ENCODE measurements around the gene MTCH2. TPM values are rescaled to one million over a fixed set of nuclear protein-coding genes. Genes with fewer than 3 reads are reported as not detected.

The MTCH2 gene
- polyA plus RNA-seq, 1 experiment: 104 TPM

DNA sequence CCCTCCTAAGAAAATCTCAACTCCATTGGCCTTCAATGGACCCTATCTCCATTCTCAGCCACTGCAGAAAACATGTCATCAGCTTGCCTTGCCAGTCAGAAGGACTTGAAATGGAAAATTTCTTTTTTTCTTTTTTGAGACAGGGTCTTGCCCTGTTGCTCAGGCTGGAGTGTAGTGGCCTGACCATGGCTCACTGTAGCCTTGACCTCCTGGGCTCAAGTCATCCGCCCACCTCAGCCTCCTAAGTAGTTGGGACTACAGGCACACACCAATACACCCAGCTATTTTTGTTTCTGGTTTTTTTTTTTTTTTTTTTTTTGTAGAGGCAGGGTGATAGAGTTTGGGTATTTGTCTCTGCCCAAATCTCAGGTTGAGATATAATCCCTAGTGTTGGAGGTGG is 43.8 kb upstream of the MTCH2 start:
- no peak overlapping the region for H3K4me3 ChIP-seq (ENCODE audit: low read depth, low read length)
- DNase-seq (ENCODE audit: low read depth): no peak
- no peaks in the 10 kb centered on the region for H3K36me3 ChIP-seq (ENCODE audit: control insufficient read depth, insufficient read depth, low read length)
- ChIA-PET CTCF (no interaction called here), POLR2A (no interaction called here)
- TF ChIP-seq, protein P1, sequence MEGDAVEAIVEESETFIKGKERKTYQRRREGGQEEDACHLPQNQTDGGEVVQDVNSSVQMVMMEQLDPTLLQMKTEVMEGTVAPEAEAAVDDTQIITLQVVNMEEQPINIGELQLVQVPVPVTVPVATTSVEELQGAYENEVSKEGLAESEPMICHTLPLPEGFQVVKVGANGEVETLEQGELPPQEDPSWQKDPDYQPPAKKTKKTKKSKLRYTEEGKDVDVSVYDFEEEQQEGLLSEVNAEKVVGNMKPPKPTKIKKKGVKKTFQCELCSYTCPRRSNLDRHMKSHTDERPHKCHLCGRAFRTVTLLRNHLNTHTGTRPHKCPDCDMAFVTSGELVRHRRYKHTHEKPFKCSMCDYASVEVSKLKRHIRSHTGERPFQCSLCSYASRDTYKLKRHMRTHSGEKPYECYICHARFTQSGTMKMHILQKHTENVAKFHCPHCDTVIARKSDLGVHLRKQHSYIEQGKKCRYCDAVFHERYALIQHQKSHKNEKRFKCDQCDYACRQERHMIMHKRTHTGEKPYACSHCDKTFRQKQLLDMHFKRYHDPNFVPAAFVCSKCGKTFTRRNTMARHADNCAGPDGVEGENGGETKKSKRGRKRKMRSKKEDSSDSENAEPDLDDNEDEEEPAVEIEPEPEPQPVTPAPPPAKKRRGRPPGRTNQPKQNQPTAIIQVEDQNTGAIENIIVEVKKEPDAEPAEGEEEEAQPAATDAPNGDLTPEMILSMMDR (IDR thresholded peaks at IDR 0.05; ENCODE audit: insufficient read depth, low read depth, low read length): no peak
- H3K27me3 ChIP-seq (ENCODE audit: control insufficient read depth, insufficient read depth, low read length): no peaks in the 10 kb centered on the region; the same call in none of the 2 replicates

DNA sequence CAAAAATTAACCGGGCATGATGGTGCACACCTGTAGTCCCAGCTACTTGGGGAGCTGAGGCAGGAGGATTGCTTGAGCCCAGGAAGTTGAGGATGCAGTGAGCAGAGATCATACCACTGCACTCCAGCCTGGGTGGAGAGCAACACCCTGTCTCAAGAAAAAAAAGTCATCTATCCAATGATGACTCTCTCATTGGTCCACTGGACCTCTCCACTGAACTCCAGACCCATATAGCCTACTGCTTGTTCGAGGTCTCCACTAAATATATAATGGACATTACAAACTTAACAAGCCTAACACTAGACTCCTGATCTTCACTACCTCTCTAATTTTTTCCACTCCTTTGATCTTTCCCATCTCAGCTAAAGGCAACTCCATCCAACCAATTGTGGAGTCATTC is 33.5 kb upstream of the MTCH2 start:
- no peak for DNase-seq (ENCODE audit: low read depth)
- Histone ChIP-seq H3K36me3 (ENCODE audit: control insufficient read depth, insufficient read depth, low read length) (no peaks in the 10 kb centered on the region), H3K27me3 (ENCODE audit: control insufficient read depth, insufficient read depth, low read length) (no peaks in the 10 kb centered on the region), H3K4me3 (ENCODE audit: low read depth, low read length) (no peak overlapping the region)
- POLR2A ChIA-PET: no interaction called here
- TF ChIP-seq, protein P1 (IDR thresholded peaks at IDR 0.05; ENCODE audit: insufficient read depth, low read depth, low read length): no peak
- CTCF ChIA-PET: no interaction called here

DNA sequence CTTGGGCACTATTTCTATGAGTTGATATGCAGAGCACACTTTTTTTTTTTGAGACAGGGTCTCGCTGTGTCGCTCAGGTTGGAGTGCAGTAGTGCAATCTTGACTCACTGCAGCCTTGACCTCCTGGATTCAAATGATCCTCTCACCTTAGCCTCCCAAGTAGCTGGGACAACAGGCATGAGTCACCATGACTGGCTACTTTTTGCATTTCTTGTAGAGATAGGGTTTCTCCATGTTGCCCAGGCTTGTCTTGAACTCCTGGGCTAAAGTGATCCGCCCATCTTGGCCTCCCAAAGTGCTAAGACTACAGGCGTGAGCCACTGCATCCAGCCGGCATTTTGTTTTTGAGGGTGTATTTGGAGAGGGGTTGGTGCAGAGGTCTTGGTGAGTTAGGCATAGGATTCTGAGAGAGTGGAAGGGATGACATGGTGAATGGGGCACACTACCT is 29.9 kb upstream of the MTCH2 start:
- TF ChIP-seq, protein P1 (IDR thresholded peaks at IDR 0.05; ENCODE audit: insufficient read depth, low read depth, low read length): no peak
- ChIA-PET CTCF (no interaction called here), POLR2A (no interaction called here)
- no peak for DNase-seq (ENCODE audit: low read depth)
- Histone ChIP-seq H3K27me3 (ENCODE audit: control insufficient read depth, insufficient read depth, low read length) (no peaks in the 10 kb centered on the region), H3K36me3 (ENCODE audit: control insufficient read depth, insufficient read depth, low read length) (no peaks in the 10 kb centered on the region), H3K4me3 (ENCODE audit: low read depth, low read length) (no peak overlapping the region)

DNA sequence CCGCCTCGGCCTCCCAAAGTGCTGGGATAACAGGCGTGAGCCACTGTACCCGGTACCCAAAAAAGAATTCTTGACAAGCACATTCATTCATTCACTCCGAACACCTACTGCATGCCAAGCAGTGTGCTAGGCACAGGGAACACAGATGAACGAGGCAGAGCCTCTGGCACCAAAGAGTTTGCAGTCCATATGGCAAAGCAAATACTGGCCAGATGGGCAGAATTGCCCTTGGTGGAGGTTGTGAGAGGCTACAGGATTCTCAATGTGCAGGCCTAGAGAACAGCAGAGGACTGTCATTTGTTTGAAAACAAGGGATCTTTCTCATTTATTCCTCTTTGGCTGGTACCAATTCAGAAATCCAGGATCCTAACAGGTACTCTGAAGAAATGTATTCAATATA is 27.5 kb upstream of the MTCH2 start:
- H3K27me3 ChIP-seq (ENCODE audit: control insufficient read depth, insufficient read depth, low read length): no peaks in the 10 kb centered on the region
- no peaks in the 10 kb centered on the region for H3K36me3 ChIP-seq (ENCODE audit: control insufficient read depth, insufficient read depth, low read length)
- TF ChIP-seq, protein P1 (IDR thresholded peaks at IDR 0.05; ENCODE audit: insufficient read depth, low read depth, low read length): no peak
- DNase-seq (ENCODE audit: low read depth): no peak
- POLR2A ChIA-PET: no interaction called here
- CTCF ChIA-PET: no interaction called here
- no peak overlapping the region for H3K4me3 ChIP-seq (ENCODE audit: low read depth, low read length)

DNA sequence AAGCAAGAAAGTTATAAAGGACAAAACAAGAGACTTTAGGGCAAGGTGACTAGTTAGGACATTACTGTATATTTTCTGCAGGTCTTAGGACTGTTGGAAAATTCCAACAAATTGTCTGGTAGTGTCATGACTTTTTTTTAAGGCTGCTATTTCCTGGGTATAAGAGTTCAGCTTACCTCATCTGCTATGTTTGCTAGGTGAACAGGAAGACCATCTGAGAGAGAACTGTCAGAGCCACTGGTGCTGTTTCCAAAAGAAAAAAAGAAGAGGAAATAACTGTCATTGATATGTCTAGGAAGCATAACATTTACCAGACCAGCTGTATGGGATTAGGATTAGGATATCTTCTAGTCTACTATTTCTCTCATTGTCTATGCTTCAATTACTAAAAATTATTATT is 26.3 kb upstream of the MTCH2 start:
- Histone ChIP-seq H3K4me3 (ENCODE audit: low read depth, low read length) (no peak overlapping the region), H3K36me3 (ENCODE audit: control insufficient read depth, insufficient read depth, low read length) (no peaks in the 10 kb centered on the region), H3K27me3 (ENCODE audit: control insufficient read depth, insufficient read depth, low read length) (no peaks in the 10 kb centered on the region)
- DNase-seq (ENCODE audit: low read depth): no peak
- CTCF ChIA-PET: no interaction called here
- TF ChIP-seq, protein P1 (IDR thresholded peaks at IDR 0.05; ENCODE audit: insufficient read depth, low read depth, low read length): no peak
- POLR2A ChIA-PET: no interaction called here

All from BJ (cell line).